SU-DHL-6 (cell line): ENCODE data around the gene CACNB4.

Experiments used
- H2AFZ ChIP-seq: fragments of 200-600 bp; sonication (generic); 2 replicates; pipeline ENCODE4 v1.6.1; 2014; ENCODE audit warnings: low read depth, mild to moderate bottlenecking, moderate library complexity, mixed read lengths, antibody characterized with exemption, low read length; ENCODE audit not compliant: severe bottlenecking
- H3F3A ChIP-seq: fragments of 200-600 bp; shearing (Covaris generic); 2 replicates; pipeline ENCODE4 v1.6.0; 2016; ENCODE audit warnings: antibody characterized with exemption, mild to moderate bottlenecking; ENCODE audit not compliant: insufficient read depth
- H3K27ac ChIP-seq: fragments of 200-600 bp; sonication (generic); 2 replicates; pipeline ENCODE4 v1.5.1; 2016; ENCODE audit warnings: low read depth, mild to moderate bottlenecking, low read length, moderate library complexity, mixed read lengths
- H3K27me3 ChIP-seq: fragments of 200-600 bp; sonication (generic), shearing (Covaris generic); 2 replicates; pipeline ENCODE4 v1.6.0; 2014; ENCODE audit warnings: mild to moderate bottlenecking, low read length
- H3K36me3 ChIP-seq: fragments of 200-600 bp; sonication (generic); 2 replicates; pipeline ENCODE4 v1.6.1; 2014; ENCODE audit warnings: mild to moderate bottlenecking, low read length, mixed read lengths
- H3K4me2 ChIP-seq: fragments of 300-600, 200-600 bp; shearing (Covaris generic), sonication (generic); 2 replicates; pipeline ENCODE4 v1.6.0; 2014; ENCODE audit warnings: low read length, low read depth, mild to moderate bottlenecking; ENCODE audit not compliant: poor library complexity, severe bottlenecking
- H3K4me3 ChIP-seq: fragments of 200-600 bp; sonication (generic); 2 replicates; pipeline ENCODE4 v1.5.1; 2014; ENCODE audit warnings: antibody characterized with exemption, low read length, mild to moderate bottlenecking, mixed read lengths; ENCODE audit not compliant: insufficient read depth, poor library complexity, severe bottlenecking
- H3K79me2 ChIP-seq: fragments of 200-600 bp; sonication (generic); 2 replicates; pipeline ENCODE4 v1.6.1; 2014; ENCODE audit warnings: mild to moderate bottlenecking, low read length, moderate library complexity; ENCODE audit not compliant: insufficient read depth
- H3K9ac ChIP-seq: fragments of 200-600 bp; sonication (generic); 2 replicates; pipeline ENCODE4 v1.7.0; 2014; ENCODE audit warnings: mild to moderate bottlenecking, low read length
- H3K9me2 ChIP-seq: fragments of 200-600 bp; sonication (generic); replicated peaks from 2 replicates; pipeline ENCODE4 v1.6.1; 2014; ENCODE audit warnings: low read length; ENCODE audit not compliant: insufficient read depth
- H3K9me3 ChIP-seq: fragments of 200-600 bp; sonication (generic); 2 replicates; pipeline ENCODE4 v1.6.1; 2014; ENCODE audit warnings: low read length, mixed read lengths; ENCODE audit not compliant: insufficient read depth
- H4K20me1 ChIP-seq: fragments of 200-600 bp; sonication (generic); 2 replicates; pipeline ENCODE4 v1.6.1; 2014; ENCODE audit warnings: low read depth, mild to moderate bottlenecking, antibody characterized with exemption, low read length, moderate library complexity, mixed read lengths
- CTCF ChIP-seq: fragments of 200-600 bp; sonication (generic); IDR thresholded peaks from one replicate; pipeline ENCODE4 v1.5.1; 2017; ENCODE audit warnings: antibody characterized with exemption, mild to moderate bottlenecking, low read length, moderate library complexity; ENCODE audit not compliant: insufficient read depth, poor library complexity, severe bottlenecking
- EZH2phosphoT487 ChIP-seq: fragments of 200-600 bp; sonication (generic), shearing (Covaris generic); conservative IDR thresholded peaks from 2 replicates; pipeline ENCODE4 v1.6.1; 2018; ENCODE audit warnings: mild to moderate bottlenecking, antibody characterized with exemption, low read length, moderate library complexity, mixed read lengths

Gene CACNB4

GRCh38 chr2:151914989-151915628 lies 183.7 kb downstream of the CACNB4 start:
- Histone ChIP-seq H3K4me3 (no peak overlapping the region), H3K4me2 (no peak overlapping the region), H3K36me3 (no peaks in the 10 kb centered on the region), H2AFZ (no peak overlapping the region), H3K27ac (no peak overlapping the region), H3K9ac (no peak overlapping the region), H3F3A (no peaks in the 10 kb centered on the region), H4K20me1 (no peaks in the 10 kb centered on the region), H3K27me3 (no peaks in the 10 kb centered on the region), H3K9me2 (no peaks in the 10 kb centered on the region), H3K9me3 (no peaks in the 10 kb centered on the region), H3K79me2 (no peaks in the 10 kb centered on the region)
- no peak for TF ChIP-seq EZH2phosphoT487
- TF ChIP-seq CTCF = no peak

GRCh38 chr2:151908204-151908882 lies 190.5 kb downstream of the CACNB4 start:
- H2AFZ ChIP-seq = no peak overlapping the region
- no peaks in the 10 kb centered on the region for H3K36me3 ChIP-seq
- H3K27ac ChIP-seq = no peak overlapping the region
- no peak overlapping the region for H3K4me2 ChIP-seq
- H3F3A ChIP-seq = no peaks in the 10 kb centered on the region
- no peak overlapping the region for H3K9ac ChIP-seq
- H3K9me2 ChIP-seq = no peaks in the 10 kb centered on the region
- no peaks in the 10 kb centered on the region for H3K27me3 ChIP-seq
- no peaks in the 10 kb centered on the region for H4K20me1 ChIP-seq
- no peak for TF ChIP-seq CTCF
- TF ChIP-seq EZH2phosphoT487 = no peak
- no peak overlapping the region for H3K4me3 ChIP-seq
- no peaks in the 10 kb centered on the region for H3K9me3 ChIP-seq
- H3K79me2 ChIP-seq = no peaks in the 10 kb centered on the region

- Histone ChIP-seq H3K27ac (no peak overlapping the region), H3K36me3 (no peaks in the 10 kb centered on the region), H2AFZ (no peak overlapping the region), H3K27me3 (no peaks in the 10 kb centered on the region), H3K9me2 (no peaks in the 10 kb centered on the region), H3K9me3 (no peaks in the 10 kb centered on the region), H3K4me3 (no peak overlapping the region), H4K20me1 (no peaks in the 10 kb centered on the region), H3K4me2 (no peak overlapping the region), H3K79me2 (no peaks in the 10 kb centered on the region), H3K9ac (no peak overlapping the region), H3F3A (no peaks in the 10 kb centered on the region)
- TF ChIP-seq CTCF (no peak), EZH2phosphoT487 (no peak)
Measured at GRCh38 chr2:151907286-151908203, 191.3 kb downstream of the CACNB4 start.
